ENCODE results near the gene TENM3.
A peak's percentile ranks its signal among the peaks of the same experiment; 100 is the strongest.

Gene TENM3

GRCh38 chr4:182246401-182247205 is 3.4 kb downstream of the TENM3 start:
- DNase-seq: peak; percentile 34
- TF ChIP-seq, protein P1, sequence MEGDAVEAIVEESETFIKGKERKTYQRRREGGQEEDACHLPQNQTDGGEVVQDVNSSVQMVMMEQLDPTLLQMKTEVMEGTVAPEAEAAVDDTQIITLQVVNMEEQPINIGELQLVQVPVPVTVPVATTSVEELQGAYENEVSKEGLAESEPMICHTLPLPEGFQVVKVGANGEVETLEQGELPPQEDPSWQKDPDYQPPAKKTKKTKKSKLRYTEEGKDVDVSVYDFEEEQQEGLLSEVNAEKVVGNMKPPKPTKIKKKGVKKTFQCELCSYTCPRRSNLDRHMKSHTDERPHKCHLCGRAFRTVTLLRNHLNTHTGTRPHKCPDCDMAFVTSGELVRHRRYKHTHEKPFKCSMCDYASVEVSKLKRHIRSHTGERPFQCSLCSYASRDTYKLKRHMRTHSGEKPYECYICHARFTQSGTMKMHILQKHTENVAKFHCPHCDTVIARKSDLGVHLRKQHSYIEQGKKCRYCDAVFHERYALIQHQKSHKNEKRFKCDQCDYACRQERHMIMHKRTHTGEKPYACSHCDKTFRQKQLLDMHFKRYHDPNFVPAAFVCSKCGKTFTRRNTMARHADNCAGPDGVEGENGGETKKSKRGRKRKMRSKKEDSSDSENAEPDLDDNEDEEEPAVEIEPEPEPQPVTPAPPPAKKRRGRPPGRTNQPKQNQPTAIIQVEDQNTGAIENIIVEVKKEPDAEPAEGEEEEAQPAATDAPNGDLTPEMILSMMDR (IDR thresholded peaks at IDR 0.05; ENCODE audit: low read depth, low read length): no peak
- Histone ChIP-seq H3K4me1 (peaks cover 13% of the 10 kb centered on the region), H3K4me3 (ENCODE audit: low read depth, low read length) (peak overlapping the region; percentile 55), H3K36me3 (no peaks in the 10 kb centered on the region), H3K9me3 (no peaks in the 10 kb centered on the region), H3K27me3 (no peaks in the 10 kb centered on the region)

GRCh38 chr4:182248295-182248694 is 5.1 kb downstream of the TENM3 start:
- H3K9me3 ChIP-seq: no peaks in the 10 kb centered on the region
- H3K36me3 ChIP-seq: no peaks in the 10 kb centered on the region
- H3K4me3 ChIP-seq (ENCODE audit: low read depth, low read length): no peak overlapping the region
- H3K4me1 ChIP-seq: peaks cover 13% of the 10 kb centered on the region
- no peaks in the 10 kb centered on the region for H3K27me3 ChIP-seq
- no peak for DNase-seq
- TF ChIP-seq, protein P1 (IDR thresholded peaks at IDR 0.05; ENCODE audit: low read depth, low read length): no peak

DNA sequence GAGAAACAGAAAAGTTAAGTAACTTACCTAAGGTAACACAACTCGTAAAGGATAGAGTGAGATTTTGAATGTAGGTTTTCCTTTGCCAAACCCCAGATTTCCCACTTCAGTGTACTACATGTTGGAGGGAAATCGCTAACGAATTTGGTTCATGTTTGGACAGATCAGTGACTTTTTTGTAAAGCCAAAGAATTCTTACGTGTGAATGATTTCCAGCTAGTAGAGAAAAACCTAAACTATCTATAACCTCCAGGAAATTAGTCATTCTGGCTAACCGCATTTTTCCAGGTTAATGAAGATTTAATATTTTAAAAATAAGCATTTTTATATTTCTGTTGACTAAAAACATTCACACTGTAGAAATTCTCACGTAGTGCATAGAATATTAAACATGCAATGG is 7.2 kb downstream of the TENM3 start:
- H3K27me3 ChIP-seq: no peaks in the 10 kb centered on the region
- no peak for DNase-seq
- TF ChIP-seq, protein P1 (IDR thresholded peaks at IDR 0.05; ENCODE audit: low read depth, low read length): no peak
- no peaks in the 10 kb centered on the region for H3K9me3 ChIP-seq
- H3K4me1 ChIP-seq: peaks cover 7% of the 10 kb centered on the region
- H3K4me3 ChIP-seq (ENCODE audit: low read depth, low read length): no peak overlapping the region
- no peaks in the 10 kb centered on the region for H3K36me3 ChIP-seq

GRCh38 chr4:182251116-182251515 is 7.9 kb downstream of the TENM3 start:
- TF ChIP-seq, protein P1 (IDR thresholded peaks at IDR 0.05; ENCODE audit: low read depth, low read length): no peak
- Histone ChIP-seq H3K4me3 (ENCODE audit: low read depth, low read length) (no peak overlapping the region), H3K9me3 (no peaks in the 10 kb centered on the region), H3K36me3 (no peaks in the 10 kb centered on the region), H3K4me1 (peaks cover under 1% of the 10 kb centered on the region; the same call in 1 of the 2 replicates), H3K27me3 (no peaks in the 10 kb centered on the region)
- DNase-seq: no peak

- Histone ChIP-seq H3K36me3 (no peaks in the 10 kb centered on the region), H3K4me3 (ENCODE audit: low read depth, low read length) (no peak overlapping the region), H3K4me1 (no peaks in the 10 kb centered on the region; the same call in 1 of the 2 replicates), H3K27me3 (no peaks in the 10 kb centered on the region), H3K9me3 (no peaks in the 10 kb centered on the region)
- TF ChIP-seq, protein P1 (IDR thresholded peaks at IDR 0.05; ENCODE audit: low read depth, low read length): no peak
- no peak for DNase-seq
These were observed 9.0 kb downstream of the TENM3 start for GRCh38 chr4:182252220-182252619.

Measured in BE2C (cell line).